WTC11 (cell line): ENCODE measurements around the gene NARS2. TPM values are rescaled to one million over a fixed set of nuclear protein-coding genes. Genes with fewer than 3 reads are reported as not detected.

Experiments
- ATAC-seq: fragments of 200-7000 bp; cut with Tn5 transposase; 2 replicates; pipeline ENCODE4 v1.10.0; 2021; ENCODE audit warnings: mild to moderate bottlenecking, moderate library complexity
- CTCF ChIA-PET: fragments of 300-600 bp; sonication (Branson Sonifier 250); formaldehyde crosslinking; loops from one replicate; lab custom pipeline; 2021; ENCODE audit warnings: antibody characterized with exemption; lab: Charles Lee
- POLR2A ChIA-PET: fragments of 350-600 bp; sonication (Branson Sonifier 250); formaldehyde crosslinking; loops from one replicate; lab custom pipeline; 2021; ENCODE audit warnings: antibody characterized with exemption; lab: Charles Lee
- DNase-seq: peaks from one replicate; pipeline ENCODE4 v3.0.0; 2021; ENCODE audit warnings: low spot score
- H3K27ac Mint-ChIP-seq: 2 replicates; pipeline ENCODE4 v1.8.0; 2021; ENCODE audit warnings: mixed read lengths
- H3K27me3 Mint-ChIP-seq: 2 replicates; pipeline ENCODE4 v1.8.0; 2021; ENCODE audit warnings: low read depth, mild to moderate bottlenecking, moderate library complexity, mixed read lengths
- H3K36me3 Mint-ChIP-seq: 2 replicates; pipeline ENCODE4 v1.8.0; 2021; ENCODE audit warnings: mixed read lengths
- H3K4me1 Mint-ChIP-seq: 2 replicates; pipeline ENCODE4 v1.8.0; 2022; ENCODE audit warnings: mixed read lengths
- H3K4me3 Mint-ChIP-seq: 2 replicates; pipeline ENCODE4 v1.8.0; 2021; ENCODE audit warnings: mild to moderate bottlenecking, moderate library complexity, mixed read lengths
- H3K9me3 Mint-ChIP-seq: 2 replicates; pipeline ENCODE4 v1.8.0; 2021; ENCODE audit warnings: mixed read lengths
- ATF1 ChIP-seq: sonication (generic); formaldehyde crosslinking; IDR thresholded peaks from 2 replicates; pipeline ENCODE4 v1.8.1; 2023; ENCODE audit warnings: mild to moderate bottlenecking, moderate library complexity, missing genetic modification reagents
- ATF2 ChIP-seq: sonication (generic); formaldehyde crosslinking; IDR thresholded peaks from 2 replicates; pipeline ENCODE4 v1.8.1; 2022; ENCODE audit warnings: low read depth, missing genetic modification reagents, borderline replicate concordance
- E2F4 ChIP-seq: sonication (generic); formaldehyde crosslinking; IDR thresholded peaks from 2 replicates; pipeline ENCODE4 v1.8.1; 2022; ENCODE audit warnings: low read depth, mild to moderate bottlenecking, moderate library complexity, missing genetic modification reagents, borderline replicate concordance
- E2F5 ChIP-seq: sonication (generic); formaldehyde crosslinking; IDR thresholded peaks from 2 replicates; pipeline ENCODE4 v1.8.1; 2022; ENCODE audit warnings: mild to moderate bottlenecking, moderate library complexity, missing genetic modification reagents
- EMX1 ChIP-seq: fragments of 250-450 bp; sonication (Bioruptor Pico); IDR thresholded peaks from 2 replicates; pipeline ENCODE4 v1.8.0; 2021; ENCODE audit warnings: mild to moderate bottlenecking
- FOXP1 ChIP-seq: sonication (generic); formaldehyde crosslinking; IDR thresholded peaks from 2 replicates; pipeline ENCODE4 v1.8.0; 2022; ENCODE audit warnings: missing genetic modification reagents, mild to moderate bottlenecking, moderate library complexity, borderline replicate concordance
- GTF2I ChIP-seq: fragments of 250-450 bp; sonication (Bioruptor Pico); conservative IDR thresholded peaks from 2 replicates; pipeline ENCODE4 v1.4.0; 2021; ENCODE audit warnings: mild to moderate bottlenecking
- NFE2L1 ChIP-seq: sonication (generic); formaldehyde crosslinking; IDR thresholded peaks from 2 replicates; pipeline ENCODE4 v1.8.1; 2023; ENCODE audit warnings: missing genetic modification reagents
- NR3C1 ChIP-seq: sonication (generic); formaldehyde crosslinking; conservative IDR thresholded peaks from 2 replicates; pipeline ENCODE4 v1.8.1; 2023; ENCODE audit warnings: low read depth, mild to moderate bottlenecking, missing genetic modification reagents
- RELA ChIP-seq: sonication (generic); formaldehyde crosslinking; IDR thresholded peaks from 2 replicates; pipeline ENCODE4 v1.8.1; 2022; ENCODE audit warnings: missing genetic modification reagents, mild to moderate bottlenecking, borderline replicate concordance
- SP1 ChIP-seq: sonication (generic); formaldehyde crosslinking; conservative IDR thresholded peaks from 2 replicates; pipeline ENCODE4 v1.8.1; 2022; ENCODE audit warnings: missing genetic modification reagents
- TCF7 ChIP-seq: sonication (generic); formaldehyde crosslinking; IDR thresholded peaks from 2 replicates; pipeline ENCODE4 v1.8.0; 2022; ENCODE audit warnings: mild to moderate bottlenecking, low read depth, missing genetic modification reagents, moderate library complexity
- TEAD4 ChIP-seq: sonication (generic); formaldehyde crosslinking; IDR thresholded peaks from 2 replicates; pipeline ENCODE4 v1.8.0; 2022; ENCODE audit warnings: mild to moderate bottlenecking, missing genetic modification reagents
- TP53 ChIP-seq: sonication (generic); formaldehyde crosslinking; IDR thresholded peaks from 2 replicates; pipeline ENCODE4 v1.8.1; 2023; ENCODE audit warnings: mild to moderate bottlenecking, missing genetic modification reagents
- ZBTB43 ChIP-seq: sonication (generic); formaldehyde crosslinking; IDR thresholded peaks from 2 replicates; pipeline ENCODE4 v1.8.1; 2023; ENCODE audit warnings: mild to moderate bottlenecking, missing genetic modification reagents
- ZNF138 ChIP-seq: sonication (generic); formaldehyde crosslinking; conservative IDR thresholded peaks from 2 replicates; pipeline ENCODE4 v1.8.1; 2022; ENCODE audit warnings: mild to moderate bottlenecking, moderate library complexity, missing genetic modification reagents
- ZNF232 ChIP-seq: sonication (generic); formaldehyde crosslinking; IDR thresholded peaks from 2 replicates; pipeline ENCODE4 v1.8.0; 2022; ENCODE audit warnings: mild to moderate bottlenecking, missing genetic modification reagents
- total RNA-seq: library from RNA; stranded (reverse); gene quantifications from 3 replicates; pipeline ENCODE4 v1.2.3, GENCODE V29; 2021
- TF ChIP-seq, protein P1 (sequence below): fragments of 250-450 bp; sonication (Bioruptor Pico); IDR thresholded peaks from 2 replicates; pipeline ENCODE4 v1.9.0; 2021; ENCODE audit warnings: mild to moderate bottlenecking
- TF ChIP-seq, protein P2 (sequence below): sonication (generic); formaldehyde crosslinking; IDR thresholded peaks from 2 replicates; pipeline ENCODE4 v1.8.0; 2022; ENCODE audit warnings: mild to moderate bottlenecking, missing genetic modification reagents
- TF ChIP-seq, protein P3 (sequence below): fragments of 250-450 bp; sonication (Bioruptor Pico); IDR thresholded peaks from 2 replicates; pipeline ENCODE4 v1.9.0; 2021; ENCODE audit warnings: mild to moderate bottlenecking

The NARS2 gene
- total RNA-seq, 1 experiment from 2014 or later: 36.4 TPM

GRCh38 chr11:78441956-78442355 lies 132.7 kb downstream of the NARS2 start:
- no peak for DNase-seq

GRCh38 chr11:78438298-78438975 lies 136.2 kb downstream of the NARS2 start:
- Mint-ChIP-seq H3K4me3 (no peak overlapping the region), H3K9me3 (no peaks in the 10 kb centered on the region), H3K27me3 (no peaks in the 10 kb centered on the region), H3K4me1 (no peaks in the 10 kb centered on the region), H3K27ac (no peak overlapping the region), H3K36me3 (peaks cover 13% of the 10 kb centered on the region)
- ChIA-PET POLR2A (no interaction called here), CTCF (no interaction called here)
- ATAC-seq (no peak), DNase-seq (no peak)
- TF ChIP-seq TCF7 (CRISPR knock-in tag): no peak
- no peak for TF ChIP-seq SP1 (CRISPR knock-in tag)
- TF ChIP-seq ZNF232 (CRISPR knock-in tag): no peak
- TF ChIP-seq NR3C1 (CRISPR knock-in tag): no peak
- TF ChIP-seq, protein P1, sequence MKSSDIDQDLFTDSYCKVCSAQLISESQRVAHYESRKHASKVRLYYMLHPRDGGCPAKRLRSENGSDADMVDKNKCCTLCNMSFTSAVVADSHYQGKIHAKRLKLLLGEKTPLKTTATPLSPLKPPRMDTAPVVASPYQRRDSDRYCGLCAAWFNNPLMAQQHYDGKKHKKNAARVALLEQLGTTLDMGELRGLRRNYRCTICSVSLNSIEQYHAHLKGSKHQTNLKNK (CRISPR knock-in tag): no peak
- no peak for TF ChIP-seq NFE2L1 (CRISPR knock-in tag)
- no peak for TF ChIP-seq RELA (CRISPR knock-in tag)
- no peak for TF ChIP-seq TP53
- TF ChIP-seq ZNF138 (CRISPR knock-in tag): no peak
- no peak for TF ChIP-seq ZBTB43
- TF ChIP-seq FOXP1: no peak
- no peak for TF ChIP-seq E2F5 (CRISPR knock-in tag)

More at GRCh38 chr11:78441956-78442355, 132.7 kb downstream of the NARS2 start:
- no peak overlapping the region for H3K27ac Mint-ChIP-seq
- H3K4me1 Mint-ChIP-seq: no peaks in the 10 kb centered on the region
- peaks cover 17% of the 10 kb centered on the region for H3K36me3 Mint-ChIP-seq
- no peaks in the 10 kb centered on the region for H3K9me3 Mint-ChIP-seq
- TF ChIP-seq TP53: no peak
- TF ChIP-seq FOXP1: no peak
- TF ChIP-seq GTF2I: no peak
- no peak for TF ChIP-seq TEAD4 (CRISPR knock-in tag)
- TF ChIP-seq ATF2 (CRISPR knock-in tag): no peak
- TF ChIP-seq ATF1: no peak
- no peak for TF ChIP-seq E2F4 (CRISPR knock-in tag)
- no peak for TF ChIP-seq EMX1 (CRISPR knock-in tag)
- TF ChIP-seq, protein P2, sequence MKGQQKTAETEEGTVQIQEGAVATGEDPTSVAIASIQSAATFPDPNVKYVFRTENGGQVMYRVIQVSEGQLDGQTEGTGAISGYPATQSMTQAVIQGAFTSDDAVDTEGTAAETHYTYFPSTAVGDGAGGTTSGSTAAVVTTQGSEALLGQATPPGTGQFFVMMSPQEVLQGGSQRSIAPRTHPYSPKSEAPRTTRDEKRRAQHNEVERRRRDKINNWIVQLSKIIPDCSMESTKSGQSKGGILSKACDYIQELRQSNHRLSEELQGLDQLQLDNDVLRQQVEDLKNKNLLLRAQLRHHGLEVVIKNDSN (CRISPR knock-in tag): no peak
- TF ChIP-seq, protein P3, sequence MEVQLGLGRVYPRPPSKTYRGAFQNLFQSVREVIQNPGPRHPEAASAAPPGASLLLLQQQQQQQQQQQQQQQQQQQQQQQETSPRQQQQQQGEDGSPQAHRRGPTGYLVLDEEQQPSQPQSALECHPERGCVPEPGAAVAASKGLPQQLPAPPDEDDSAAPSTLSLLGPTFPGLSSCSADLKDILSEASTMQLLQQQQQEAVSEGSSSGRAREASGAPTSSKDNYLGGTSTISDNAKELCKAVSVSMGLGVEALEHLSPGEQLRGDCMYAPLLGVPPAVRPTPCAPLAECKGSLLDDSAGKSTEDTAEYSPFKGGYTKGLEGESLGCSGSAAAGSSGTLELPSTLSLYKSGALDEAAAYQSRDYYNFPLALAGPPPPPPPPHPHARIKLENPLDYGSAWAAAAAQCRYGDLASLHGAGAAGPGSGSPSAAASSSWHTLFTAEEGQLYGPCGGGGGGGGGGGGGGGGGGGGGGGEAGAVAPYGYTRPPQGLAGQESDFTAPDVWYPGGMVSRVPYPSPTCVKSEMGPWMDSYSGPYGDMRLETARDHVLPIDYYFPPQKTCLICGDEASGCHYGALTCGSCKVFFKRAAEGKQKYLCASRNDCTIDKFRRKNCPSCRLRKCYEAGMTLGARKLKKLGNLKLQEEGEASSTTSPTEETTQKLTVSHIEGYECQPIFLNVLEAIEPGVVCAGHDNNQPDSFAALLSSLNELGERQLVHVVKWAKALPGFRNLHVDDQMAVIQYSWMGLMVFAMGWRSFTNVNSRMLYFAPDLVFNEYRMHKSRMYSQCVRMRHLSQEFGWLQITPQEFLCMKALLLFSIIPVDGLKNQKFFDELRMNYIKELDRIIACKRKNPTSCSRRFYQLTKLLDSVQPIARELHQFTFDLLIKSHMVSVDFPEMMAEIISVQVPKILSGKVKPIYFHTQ (CRISPR knock-in tag): no peak
- ATAC-seq: no peak
- CTCF ChIA-PET: no interaction called here
- no peak overlapping the region for H3K4me3 Mint-ChIP-seq
- no peaks in the 10 kb centered on the region for H3K27me3 Mint-ChIP-seq
- POLR2A ChIA-PET: no interaction called here
